HG02588 (cell line): ENCODE data around the gene KRTAP25-1.

Experiments
- ATAC-seq: cut with Tn5 transposase; IDR thresholded peaks from one replicate; pipeline ENCODE4 v1.9.1; 2021; ENCODE audit warnings: mild to moderate bottlenecking, moderate library complexity; ENCODE audit not compliant: unreplicated experiment

KRTAP25-1 gene

GRCh38 chr21:30289215-30289614 is at the start of gene KRTAP25-1:
Gene KRTAP25-1 (minus strand): TSS chr21:30289514. CDS start chr21:30289490, 24 bp downstream.
- no peak for ATAC-seq

- ATAC-seq = no peak
These were observed 49.4 kb upstream of the KRTAP25-1 start for GRCh38 chr21:30338717-30339116.

GRCh38 chr21:30337772-30338171 is 48.5 kb upstream of the KRTAP25-1 start:
- ATAC-seq = no peak

GRCh38 chr21:30337276-30337744 is 48.0 kb upstream of the KRTAP25-1 start, which contains the start of gene KRTAP27-1:
Gene KRTAP27-1 (minus strand): TSS chr21:30337694. CDS start chr21:30337668, 26 bp downstream.
- no peak for ATAC-seq

GRCh38 chr21:30336596-30336995 is 47.3 kb upstream of the KRTAP25-1 start:
- ATAC-seq = no peak

- no peak for ATAC-seq
These were observed 44.4 kb upstream of the KRTAP25-1 start for GRCh38 chr21:30333736-30334135.

GRCh38 chr21:30332681-30333080 is 43.4 kb upstream of the KRTAP25-1 start:
- no peak for ATAC-seq

- no peak for ATAC-seq
These were observed 40.0 kb upstream of the KRTAP25-1 start for GRCh38 chr21:30329203-30329875.

- no peak for ATAC-seq
These were observed 37.1 kb upstream of the KRTAP25-1 start for GRCh38 chr21:30326390-30326789.

- ATAC-seq = no peak
These were observed 30.9 kb upstream of the KRTAP25-1 start, which contains the start of gene KRTAP26-1 for GRCh38 chr21:30320215-30320614. Gene KRTAP26-1 (minus strand): TSS chr21:30320315. CDS start chr21:30320035, 280 bp downstream.

GRCh38 chr21:30315701-30316100 is 26.4 kb upstream of the KRTAP25-1 start:
- ATAC-seq = no peak

GRCh38 chr21:30306884-30307283 is 17.6 kb upstream of the KRTAP25-1 start:
- no peak for ATAC-seq

- no peak for ATAC-seq
These were observed 15.8 kb upstream of the KRTAP25-1 start for GRCh38 chr21:30305136-30305535.

GRCh38 chr21:30282850-30283249 is 6.5 kb downstream of the KRTAP25-1 start, which contains the start of gene KRTAP24-1:
Gene KRTAP24-1 (minus strand): TSS chr21:30282950. CDS start chr21:30282932, 18 bp downstream.
- ATAC-seq = no peak

- ATAC-seq = no peak
These were observed 17.7 kb downstream of the KRTAP25-1 start for GRCh38 chr21:30271611-30272010.

- ATAC-seq = no peak
These were observed 18.2 kb downstream of the KRTAP25-1 start for GRCh38 chr21:30271156-30271555.

- ATAC-seq = no peak
These were observed 19.3 kb downstream of the KRTAP25-1 start for GRCh38 chr21:30269803-30270530.

GRCh38 chr21:30268608-30269197 is 20.6 kb downstream of the KRTAP25-1 start:
- no peak for ATAC-seq

- no peak for ATAC-seq
These were observed 31.5 kb downstream of the KRTAP25-1 start for GRCh38 chr21:30257773-30258172.

GRCh38 chr21:30256100-30256499 is 33.2 kb downstream of the KRTAP25-1 start:
- no peak for ATAC-seq

- no peak for ATAC-seq
These were observed 33.6 kb downstream of the KRTAP25-1 start for GRCh38 chr21:30255679-30256078.
